Nephron (organoid): ENCODE measurements around the gene GPR176.
A peak's percentile ranks its signal among the peaks of the same experiment; 100 is the strongest.

ENCODE experiments used
- H3K27ac Mint-ChIP-seq, 3 experiments: 2 replicates each; pipeline ENCODE4 v1.8.0; 2020; ENCODE audit warnings: mixed read lengths in 3 of 3, mild to moderate bottlenecking in 2 of 3, moderate library complexity in 1 of 3
- H3K27me3 Mint-ChIP-seq: 2 replicates; pipeline ENCODE4 v1.8.0; 2021; ENCODE audit warnings: low read depth, mild to moderate bottlenecking, moderate library complexity, mixed read lengths
- H3K36me3 Mint-ChIP-seq: 2 replicates; pipeline ENCODE4 v1.8.0; 2020; ENCODE audit warnings: low read depth, mixed read lengths
- H3K4me1 Mint-ChIP-seq: 2 replicates; pipeline ENCODE4 v1.8.0; 2020; ENCODE audit warnings: mixed read lengths
- H3K4me3 Mint-ChIP-seq, 3 experiments: 2 replicates each; pipeline ENCODE4 v1.8.0; 2020; ENCODE audit warnings: mild to moderate bottlenecking in 3 of 3, mixed read lengths in 3 of 3, moderate library complexity in 2 of 3
- H3K9me3 Mint-ChIP-seq: 2 replicates; pipeline ENCODE4 v1.8.0; 2020; ENCODE audit warnings: mixed read lengths
- CTCF ChIP-seq, 3 experiments: fragments of 200-600 bp; sonication (generic); IDR thresholded peaks; one replicate each; pipeline ENCODE4 v1.5.0; 2021; ENCODE audit warnings: antibody characterized with exemption in 3 of 3; ENCODE audit not compliant: unreplicated experiment in 3 of 3

The GPR176 gene

GRCh38 chr15:39857132-39857531, 62.9 kb downstream of the GPR176 start:
- H3K9me3 Mint-ChIP-seq = peaks cover 3% of the 10 kb centered on the region
- no peaks in the 10 kb centered on the region for H3K27me3 Mint-ChIP-seq
- H3K27ac Mint-ChIP-seq = no peak overlapping the region
- no peak for TF ChIP-seq CTCF (IDR thresholded peaks at IDR 0.05; ENCODE audit: unreplicated experiment in 3 of 3)
- H3K4me1 Mint-ChIP-seq = no peaks in the 10 kb centered on the region
- H3K4me3 Mint-ChIP-seq = no peak overlapping the region
- no peaks in the 10 kb centered on the region for H3K36me3 Mint-ChIP-seq

GRCh38 chr15:39856357-39856756, 63.7 kb downstream of the GPR176 start:
- Mint-ChIP-seq H3K9me3 (peaks cover 3% of the 10 kb centered on the region), H3K4me1 (no peaks in the 10 kb centered on the region), H3K27ac (no peak overlapping the region), H3K4me3 (no peak overlapping the region), H3K27me3 (no peaks in the 10 kb centered on the region), H3K36me3 (no peaks in the 10 kb centered on the region)
- TF ChIP-seq CTCF (IDR thresholded peaks at IDR 0.05; ENCODE audit: unreplicated experiment in 3 of 3) = no peak

GRCh38 chr15:39855400-39855799, 64.7 kb downstream of the GPR176 start:
- H3K4me1 Mint-ChIP-seq = no peaks in the 10 kb centered on the region
- H3K4me3 Mint-ChIP-seq = no peak overlapping the region
- no peaks in the 10 kb centered on the region for H3K27me3 Mint-ChIP-seq
- H3K9me3 Mint-ChIP-seq = peaks cover 3% of the 10 kb centered on the region
- H3K27ac Mint-ChIP-seq = no peak overlapping the region
- no peak for TF ChIP-seq CTCF (IDR thresholded peaks at IDR 0.05; ENCODE audit: unreplicated experiment in 3 of 3)
- H3K36me3 Mint-ChIP-seq = no peaks in the 10 kb centered on the region

- no peak for TF ChIP-seq CTCF (IDR thresholded peaks at IDR 0.05; ENCODE audit: unreplicated experiment in 3 of 3)
- Mint-ChIP-seq H3K4me1 (no peaks in the 10 kb centered on the region), H3K27ac (no peak overlapping the region), H3K36me3 (no peaks in the 10 kb centered on the region), H3K9me3 (no peaks in the 10 kb centered on the region), H3K4me3 (no peak overlapping the region), H3K27me3 (no peaks in the 10 kb centered on the region)
These were observed 65.9 kb downstream of the GPR176 start for GRCh38 chr15:39854161-39854560.

- no peak for TF ChIP-seq CTCF (IDR thresholded peaks at IDR 0.05; ENCODE audit: unreplicated experiment in 3 of 3)
These were observed 67.8 kb downstream of the GPR176 start for GRCh38 chr15:39852250-39852649.

GRCh38 chr15:39851500-39852092, 68.5 kb downstream of the GPR176 start:
- H3K27ac Mint-ChIP-seq = peak overlapping the region in 2 of 3 experiments; percentile 35 to 62
- TF ChIP-seq CTCF (IDR thresholded peaks at IDR 0.05; ENCODE audit: unreplicated experiment in 3 of 3) = no peak
- no peaks in the 10 kb centered on the region for H3K4me1 Mint-ChIP-seq
- H3K36me3 Mint-ChIP-seq = no peaks in the 10 kb centered on the region
- no peaks in the 10 kb centered on the region for H3K9me3 Mint-ChIP-seq
- no peak overlapping the region for H3K4me3 Mint-ChIP-seq
- no peaks in the 10 kb centered on the region for H3K27me3 Mint-ChIP-seq

More at GRCh38 chr15:39852250-39852649, 67.8 kb downstream of the GPR176 start:
- no peaks in the 10 kb centered on the region for H3K4me1 Mint-ChIP-seq
- H3K36me3 Mint-ChIP-seq = no peaks in the 10 kb centered on the region
- no peak overlapping the region for H3K4me3 Mint-ChIP-seq
- H3K27me3 Mint-ChIP-seq = no peaks in the 10 kb centered on the region
- H3K9me3 Mint-ChIP-seq = no peaks in the 10 kb centered on the region
- H3K27ac Mint-ChIP-seq = no peak overlapping the region
